Activated naive CD4-positive, alpha-beta T cell treated with anti-CD3 and anti-CD28 coated beads, Interleukin-2, amount 50 U/mL, for 24 hours (primary cell): ENCODE data around the gene DLGAP4.
"Not testable (repeated sequence)": the region's sequence is repeated elsewhere in the genome, so short reads cannot be mapped to it uniquely, and the experiment has no call there.

ENCODE experiments used
- H3K27ac Mint-ChIP-seq: one replicate; pipeline ENCODE4 v1.8.0; 2021; ENCODE audit warnings: mild to moderate bottlenecking, mixed read lengths
- H3K27me3 Mint-ChIP-seq: one replicate; pipeline ENCODE4 v1.8.0; 2021; ENCODE audit warnings: mixed read lengths
- H3K36me3 Mint-ChIP-seq: one replicate; pipeline ENCODE4 v1.8.0; 2021; ENCODE audit warnings: mixed read lengths
- H3K4me1 Mint-ChIP-seq: one replicate; pipeline ENCODE4 v1.8.0; 2021; ENCODE audit warnings: mixed read lengths
- H3K4me3 Mint-ChIP-seq: one replicate; pipeline ENCODE4 v1.8.0; 2021; ENCODE audit warnings: mild to moderate bottlenecking, mixed read lengths
- H3K9me3 Mint-ChIP-seq: one replicate; pipeline ENCODE4 v1.8.0; 2021; ENCODE audit warnings: mixed read lengths

The DLGAP4 gene

GRCh38 chr20:36463212-36464061 lies 157.3 kb downstream of the DLGAP4 start:
- peak overlapping the region; percentile 65 for H3K27ac Mint-ChIP-seq
- peak overlapping the region; percentile 91 for H3K4me3 Mint-ChIP-seq
- no peaks in the 10 kb centered on the region for H3K9me3 Mint-ChIP-seq
- H3K4me1 Mint-ChIP-seq: peaks cover 71% of the 10 kb centered on the region
- no peaks in the 10 kb centered on the region for H3K36me3 Mint-ChIP-seq
- no peaks in the 10 kb centered on the region for H3K27me3 Mint-ChIP-seq

- H3K9me3 Mint-ChIP-seq: no peaks in the 10 kb centered on the region
- peaks cover 81% of the 10 kb centered on the region for H3K4me1 Mint-ChIP-seq
- peak overlapping the region; percentile 43 for H3K4me3 Mint-ChIP-seq
- H3K27ac Mint-ChIP-seq: peak overlapping the region; percentile 95
- no peaks in the 10 kb centered on the region for H3K36me3 Mint-ChIP-seq
- H3K27me3 Mint-ChIP-seq: no peaks in the 10 kb centered on the region
Observed at GRCh38 chr20:36465109-36466080, 159.3 kb downstream of the DLGAP4 start.

- Mint-ChIP-seq H3K4me1 (peaks cover 83% of the 10 kb centered on the region), H3K36me3 (no peaks in the 10 kb centered on the region), H3K9me3 (no peaks in the 10 kb centered on the region), H3K27ac (peak overlapping the region; percentile 95), H3K27me3 (no peaks in the 10 kb centered on the region), H3K4me3 (no peak overlapping the region)
Observed at GRCh38 chr20:36466089-36466488, 159.9 kb downstream of the DLGAP4 start.

GRCh38 chr20:36467076-36467999 lies 161.2 kb downstream of the DLGAP4 start:
- Mint-ChIP-seq H3K27me3 (no peaks in the 10 kb centered on the region), H3K27ac (peak overlapping the region; percentile 33), H3K4me3 (peak overlapping the region; percentile 57), H3K36me3 (no peaks in the 10 kb centered on the region), H3K4me1 (peaks cover 88% of the 10 kb centered on the region), H3K9me3 (no peaks in the 10 kb centered on the region)

- Mint-ChIP-seq H3K9me3 (no peaks in the 10 kb centered on the region), H3K27me3 (no peaks in the 10 kb centered on the region), H3K27ac (no peak overlapping the region), H3K36me3 (no peaks in the 10 kb centered on the region), H3K4me1 (peaks cover 86% of the 10 kb centered on the region), H3K4me3 (peak overlapping the region; percentile 9)
Observed at GRCh38 chr20:36468149-36469000, 162.2 kb downstream of the DLGAP4 start.

GRCh38 chr20:36469973-36470372 lies 163.8 kb downstream of the DLGAP4 start:
- H3K4me3 Mint-ChIP-seq: no peak overlapping the region
- no peaks in the 10 kb centered on the region for H3K27me3 Mint-ChIP-seq
- H3K36me3 Mint-ChIP-seq: peaks cover 1% of the 10 kb centered on the region

GRCh38 chr20:36471885-36472636 lies 165.9 kb downstream of the DLGAP4 start:
- peaks cover 65% of the 10 kb centered on the region for H3K4me1 Mint-ChIP-seq
- H3K4me3 Mint-ChIP-seq: peak overlapping the region; percentile 80
- no peaks in the 10 kb centered on the region for H3K9me3 Mint-ChIP-seq
- H3K36me3 Mint-ChIP-seq: peaks cover 1% of the 10 kb centered on the region
- peak overlapping the region; percentile 88 for H3K27ac Mint-ChIP-seq
- no peaks in the 10 kb centered on the region for H3K27me3 Mint-ChIP-seq

More at GRCh38 chr20:36469973-36470372, 163.8 kb downstream of the DLGAP4 start:
- Mint-ChIP-seq H3K4me1 (peaks cover 85% of the 10 kb centered on the region), H3K9me3 (no peaks in the 10 kb centered on the region), H3K27ac (no peak overlapping the region)

GRCh38 chr20:36472637-36473090 lies 166.5 kb downstream of the DLGAP4 start:
- Mint-ChIP-seq H3K36me3 (peaks cover 1% of the 10 kb centered on the region), H3K27ac (peak overlapping the region; percentile 88), H3K9me3 (no peaks in the 10 kb centered on the region), H3K4me3 (peak overlapping the region; percentile 80), H3K27me3 (no peaks in the 10 kb centered on the region), H3K4me1 (peaks cover 59% of the 10 kb centered on the region)

- peaks cover 58% of the 10 kb centered on the region for H3K4me1 Mint-ChIP-seq
- no peaks in the 10 kb centered on the region for H3K9me3 Mint-ChIP-seq
- peak overlapping the region; percentile 88 for H3K27ac Mint-ChIP-seq
Observed at GRCh38 chr20:36473164-36473563, 167.0 kb downstream of the DLGAP4 start.

GRCh38 chr20:36474563-36474962 lies 168.4 kb downstream of the DLGAP4 start:
- Mint-ChIP-seq H3K27me3 (no peaks in the 10 kb centered on the region), H3K4me3 (no peak overlapping the region), H3K4me1 (peaks cover 63% of the 10 kb centered on the region), H3K9me3 (no peaks in the 10 kb centered on the region), H3K36me3 (peaks cover 1% of the 10 kb centered on the region), H3K27ac (peak overlapping the region; percentile 14)

More at GRCh38 chr20:36473164-36473563, 167.0 kb downstream of the DLGAP4 start:
- Mint-ChIP-seq H3K36me3 (peaks cover 1% of the 10 kb centered on the region), H3K4me3 (no peak overlapping the region), H3K27me3 (no peaks in the 10 kb centered on the region)

GRCh38 chr20:36475054-36475453 lies 168.9 kb downstream of the DLGAP4 start:
- not testable (repeated sequence) for H3K27me3 Mint-ChIP-seq, H3K27ac Mint-ChIP-seq, H3K9me3 Mint-ChIP-seq, H3K4me3 Mint-ChIP-seq, H3K36me3 Mint-ChIP-seq
- peaks cover 62% of the 10 kb centered on the region for H3K4me1 Mint-ChIP-seq

- Mint-ChIP-seq H3K4me3 (no peak overlapping the region), H3K27me3 (no peaks in the 10 kb centered on the region), H3K9me3 (no peaks in the 10 kb centered on the region), H3K27ac (no peak overlapping the region), H3K36me3 (peaks cover 1% of the 10 kb centered on the region), H3K4me1 (peaks cover 55% of the 10 kb centered on the region)
Observed at GRCh38 chr20:36477475-36477874, 171.3 kb downstream of the DLGAP4 start.

- Mint-ChIP-seq H3K4me1 (peaks cover 53% of the 10 kb centered on the region), H3K4me3 (no peak overlapping the region), H3K36me3 (peaks cover 1% of the 10 kb centered on the region), H3K27me3 (no peaks in the 10 kb centered on the region), H3K27ac (no peak overlapping the region), H3K9me3 (no peaks in the 10 kb centered on the region)
Observed at GRCh38 chr20:36478137-36478905, 172.2 kb downstream of the DLGAP4 start.
